ENCODE measurements around the gene KAZALD1.
"Not testable (repeated sequence)": the region's sequence is repeated elsewhere in the genome, so short reads cannot be mapped to it uniquely, and the experiment has no call there.

Gene KAZALD1

GRCh38 chr10:101031128-101031795 is 30.5 kb upstream of the KAZALD1 start, which contains the start of the genes PDZD7 and SFXN3:
Gene PDZD7 (minus strand): TSS chr10:101031129. CDS start chr10:101030219, 910 bp downstream.
Gene SFXN3 (plus strand): TSS chr10:101031234. CDS start chr10:101034695, 3,461 bp downstream.
- DNase-seq = peak; percentile 95

- peak; percentile 79 for DNase-seq
These were observed 29.8 kb upstream of the KAZALD1 start for GRCh38 chr10:101031796-101032636.

GRCh38 chr10:101032637-101033224 is 29.1 kb upstream of the KAZALD1 start:
- no peak for DNase-seq

GRCh38 chr10:101033276-101033675 is 28.5 kb upstream of the KAZALD1 start:
- DNase-seq = no peak

- DNase-seq = not testable (repeated sequence)
These were observed 27.4 kb upstream of the KAZALD1 start for GRCh38 chr10:101034404-101034803.

- no peak for DNase-seq
These were observed 26.5 kb upstream of the KAZALD1 start for GRCh38 chr10:101035314-101035713.

- DNase-seq = no peak
These were observed 25.7 kb upstream of the KAZALD1 start for GRCh38 chr10:101035916-101036702.

- no peak for DNase-seq
These were observed 25.1 kb upstream of the KAZALD1 start for GRCh38 chr10:101036726-101037125.

- no peak for DNase-seq
These were observed 23.3 kb upstream of the KAZALD1 start for GRCh38 chr10:101038484-101038883.

GRCh38 chr10:101040061-101040460 is 21.7 kb upstream of the KAZALD1 start:
- DNase-seq = no peak

GRCh38 chr10:101040851-101041250 is 20.9 kb upstream of the KAZALD1 start:
- no peak for DNase-seq

- peak; percentile 68 for DNase-seq
These were observed 20.5 kb upstream of the KAZALD1 start for GRCh38 chr10:101041252-101041761.

- DNase-seq = no peak
These were observed 19.7 kb upstream of the KAZALD1 start for GRCh38 chr10:101042118-101042517.

- peak; percentile 65 for DNase-seq
These were observed 19.0 kb upstream of the KAZALD1 start for GRCh38 chr10:101042667-101043362.

GRCh38 chr10:101043363-101043707 is 18.5 kb upstream of the KAZALD1 start:
- DNase-seq = no peak

- DNase-seq = no peak
These were observed 17.7 kb upstream of the KAZALD1 start for GRCh38 chr10:101044117-101044516.

- DNase-seq = no peak
These were observed 15.2 kb upstream of the KAZALD1 start for GRCh38 chr10:101046332-101047238.

GRCh38 chr10:101047268-101047667 is 14.5 kb upstream of the KAZALD1 start:
- no peak for DNase-seq

GRCh38 chr10:101047961-101048892 is 13.6 kb upstream of the KAZALD1 start:
- DNase-seq = no peak

All from central memory CD4-positive, alpha-beta T cell (primary cell).